Body of pancreas (tissue), 4 donors: ENCODE measurements around the gene XCR1.

Source experiments
- POLR2A ChIP-seq, 3 donors: fragments of 450-650 bp; IDR thresholded peaks; one replicate each; pipeline ENCODE4 v1.6.1; 2016; ENCODE audit warnings: antibody characterized with exemption in 3 of 3, mild to moderate bottlenecking in 2 of 3
- TF ChIP-seq, protein P1 (sequence below), 7 experiments: fragments of 450-650 bp in 4 of 7; fragments of 200-600 bp in 3 of 7; sonication (generic) in 3 of 7; IDR thresholded peaks; one replicate each; pipeline ENCODE4 v1.5.1; 2016 to 2019; ENCODE audit warnings: antibody characterized with exemption in 7 of 7

DNA sequence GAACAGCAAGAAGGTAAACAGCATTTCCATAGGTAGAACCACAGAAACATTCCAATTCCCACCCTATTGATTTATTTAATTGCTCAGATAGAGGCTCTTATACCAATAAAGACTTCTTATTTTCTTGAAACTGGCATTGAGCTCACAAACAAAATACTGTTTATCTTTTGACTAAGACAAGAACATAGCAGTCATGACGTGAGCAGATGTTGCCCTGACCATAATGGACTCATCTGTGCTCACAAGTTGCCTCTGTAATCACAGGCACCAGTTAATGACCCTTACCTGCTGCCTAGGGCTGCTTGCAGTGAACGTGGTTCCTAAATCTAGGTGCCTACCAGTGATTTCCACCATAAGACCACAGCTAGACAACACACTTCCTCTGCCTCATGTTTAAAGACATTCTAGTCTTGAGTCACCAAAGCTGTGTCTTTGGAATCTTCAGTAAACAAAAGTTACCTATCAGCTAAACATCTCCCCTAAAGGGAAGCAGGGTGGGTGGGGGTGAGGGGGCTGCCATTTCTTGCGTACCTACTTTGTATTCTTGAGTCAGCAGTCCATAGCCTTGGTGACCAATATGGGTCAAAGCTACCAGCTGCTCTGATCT is 33.8 kb downstream of the XCR1 start:
- TF ChIP-seq, protein P1, sequence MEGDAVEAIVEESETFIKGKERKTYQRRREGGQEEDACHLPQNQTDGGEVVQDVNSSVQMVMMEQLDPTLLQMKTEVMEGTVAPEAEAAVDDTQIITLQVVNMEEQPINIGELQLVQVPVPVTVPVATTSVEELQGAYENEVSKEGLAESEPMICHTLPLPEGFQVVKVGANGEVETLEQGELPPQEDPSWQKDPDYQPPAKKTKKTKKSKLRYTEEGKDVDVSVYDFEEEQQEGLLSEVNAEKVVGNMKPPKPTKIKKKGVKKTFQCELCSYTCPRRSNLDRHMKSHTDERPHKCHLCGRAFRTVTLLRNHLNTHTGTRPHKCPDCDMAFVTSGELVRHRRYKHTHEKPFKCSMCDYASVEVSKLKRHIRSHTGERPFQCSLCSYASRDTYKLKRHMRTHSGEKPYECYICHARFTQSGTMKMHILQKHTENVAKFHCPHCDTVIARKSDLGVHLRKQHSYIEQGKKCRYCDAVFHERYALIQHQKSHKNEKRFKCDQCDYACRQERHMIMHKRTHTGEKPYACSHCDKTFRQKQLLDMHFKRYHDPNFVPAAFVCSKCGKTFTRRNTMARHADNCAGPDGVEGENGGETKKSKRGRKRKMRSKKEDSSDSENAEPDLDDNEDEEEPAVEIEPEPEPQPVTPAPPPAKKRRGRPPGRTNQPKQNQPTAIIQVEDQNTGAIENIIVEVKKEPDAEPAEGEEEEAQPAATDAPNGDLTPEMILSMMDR (IDR thresholded peaks at IDR 0.05): no peak
- no peak for TF ChIP-seq POLR2A (IDR thresholded peaks at IDR 0.05)
